ENCODE data around the gene AADACL4. TPM values are rescaled to one million over a fixed set of nuclear protein-coding genes. Genes with fewer than 3 reads are reported as not detected.

Gene AADACL4
- polyA plus RNA-seq, 1 donor (not counting 4 experiments of a cell fraction or from before 2014, with no cell fraction given), result not detected

GRCh38 chr1:12594966-12595756, 48.7 kb upstream of the AADACL4 start:
- dilution Hi-C loops (cut with MboI; ENCODE audit: extremely low pct_ligation_motif_present, low sequenced_read_pairs), result no loop called here
- Histone ChIP-seq H3K4me1 (ENCODE audit: control insufficient read depth, extremely low read depth, insufficient read depth, low read length) (peaks cover 10% of the 10 kb centered on the region), H3K9me1 (ENCODE audit: control insufficient read depth, extremely low read depth, insufficient read depth, low read length) (no peaks in the 10 kb centered on the region), H3K4me3 (ENCODE audit: control insufficient read depth in 2 of 3, extremely low read depth in 1 of 3, insufficient read depth in 2 of 3, low read depth in 1 of 3, low read length in 3 of 3) (no peak overlapping the region), H3K9ac (ENCODE audit: control insufficient read depth, extremely low read depth, insufficient read depth, low read length) (peak overlapping the region; percentile 10), H3K27me3 (ENCODE audit: control insufficient read depth, extremely low read depth, insufficient read depth, low read length) (peaks cover 6% of the 10 kb centered on the region), H3K27ac (ENCODE audit: control insufficient read depth, insufficient read depth, low read length) (no peak overlapping the region), H3K4me2 (ENCODE audit: control insufficient read depth, extremely low read depth, insufficient read depth, low read depth, low read length) (peak overlapping the region; percentile 25), H3K36me3 (ENCODE audit: control insufficient read depth in 2 of 2, extremely low read depth in 1 of 2, insufficient read depth in 2 of 2, low read length in 2 of 2) (no peaks in the 10 kb centered on the region), H2AFZ (ENCODE audit: control insufficient read depth, low read length) (no peak overlapping the region), H4K20me1 (ENCODE audit: control insufficient read depth, extremely low read depth, insufficient read depth, low read length) (no peaks in the 10 kb centered on the region), H3K79me2 (ENCODE audit: control insufficient read depth, insufficient read depth, low read length) (no peaks in the 10 kb centered on the region), H3K9me3 (ENCODE audit: control insufficient read depth, low read depth, low read length) (no peaks in the 10 kb centered on the region)
- DNase-seq (ENCODE audit: low read depth, low spot score) (no peak), FAIRE-seq (no peak)
- TF ChIP-seq EZH2 (IDR thresholded peaks at IDR 0.05; ENCODE audit: low read length) (no peak), CTCF (optimal IDR thresholded peaks at IDR 0.05 in 1 of 3, IDR thresholded peaks at IDR 0.05 in 1 of 3, conservative IDR thresholded peaks at IDR 0.05 in 1 of 3; ENCODE audit: extremely low read depth in 1 of 3, insufficient read depth in 2 of 3, low read length in 3 of 3) (no peak)

GRCh38 chr1:12595757-12596006, 48.2 kb upstream of the AADACL4 start:
- FAIRE-seq, result no peak

More at GRCh38 chr1:12595757-12596006, 48.2 kb upstream of the AADACL4 start:
- TF ChIP-seq CTCF (optimal IDR thresholded peaks at IDR 0.05 in 1 of 3, IDR thresholded peaks at IDR 0.05 in 1 of 3, conservative IDR thresholded peaks at IDR 0.05 in 1 of 3; ENCODE audit: extremely low read depth in 1 of 3, insufficient read depth in 2 of 3, low read length in 3 of 3), result no peak
- TF ChIP-seq EZH2 (IDR thresholded peaks at IDR 0.05; ENCODE audit: low read length), result no peak
- no peak for DNase-seq (ENCODE audit: low read depth, low spot score)
- Histone ChIP-seq H3K9ac (ENCODE audit: control insufficient read depth, extremely low read depth, insufficient read depth, low read length) (no peak overlapping the region), H3K9me1 (ENCODE audit: control insufficient read depth, extremely low read depth, insufficient read depth, low read length) (no peaks in the 10 kb centered on the region), H3K4me1 (ENCODE audit: control insufficient read depth, extremely low read depth, insufficient read depth, low read length) (peaks cover 10% of the 10 kb centered on the region), H3K4me3 (ENCODE audit: control insufficient read depth in 2 of 3, extremely low read depth in 1 of 3, insufficient read depth in 2 of 3, low read depth in 1 of 3, low read length in 3 of 3) (no peak overlapping the region), H4K20me1 (ENCODE audit: control insufficient read depth, extremely low read depth, insufficient read depth, low read length) (no peaks in the 10 kb centered on the region), H3K4me2 (ENCODE audit: control insufficient read depth, extremely low read depth, insufficient read depth, low read depth, low read length) (peak overlapping the region; percentile 55), H3K9me3 (ENCODE audit: control insufficient read depth, low read depth, low read length) (no peaks in the 10 kb centered on the region), H3K79me2 (ENCODE audit: control insufficient read depth, insufficient read depth, low read length) (no peaks in the 10 kb centered on the region), H3K27me3 (ENCODE audit: control insufficient read depth, extremely low read depth, insufficient read depth, low read length) (peaks cover 6% of the 10 kb centered on the region), H3K27ac (ENCODE audit: control insufficient read depth, insufficient read depth, low read length) (no peak overlapping the region), H3K36me3 (ENCODE audit: control insufficient read depth in 2 of 2, extremely low read depth in 1 of 2, insufficient read depth in 2 of 2, low read length in 2 of 2) (no peaks in the 10 kb centered on the region), H2AFZ (ENCODE audit: control insufficient read depth, low read length) (no peak overlapping the region)
- dilution Hi-C loops (cut with MboI; ENCODE audit: extremely low pct_ligation_motif_present, low sequenced_read_pairs), result no loop called here

Measured in keratinocyte (primary cell).